ENCODE data around the gene TRDN. TPM values are rescaled to one million over a fixed set of nuclear protein-coding genes. Genes with fewer than 3 reads are reported as not detected.

The TRDN gene
- total RNA-seq, 1 experiment from 2014 or later: 10.4 TPM

DNA sequence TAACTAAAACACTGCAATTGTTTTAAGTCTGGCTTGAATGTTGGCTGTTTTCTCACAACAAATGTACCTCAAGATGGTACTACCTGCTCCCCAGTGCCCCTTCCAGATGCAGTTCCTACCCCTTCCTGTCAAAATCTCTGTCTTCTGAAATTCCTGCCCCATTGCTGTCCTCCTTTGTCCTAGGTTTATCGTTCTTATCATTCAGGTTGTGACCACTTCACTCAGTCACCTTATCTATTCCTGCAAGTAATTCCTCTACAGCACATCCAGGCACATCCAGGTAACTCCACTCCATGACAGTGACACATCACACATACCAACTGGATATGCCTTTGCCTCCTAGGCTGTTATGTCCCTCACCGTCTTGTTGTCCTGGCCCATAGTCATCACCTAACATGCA lies 90.2 kb downstream of the TRDN start:
- no peak overlapping the region; a peak in 2 of 7 replicates for H3K27ac Mint-ChIP-seq
- Histone ChIP-seq H3K23ac (ENCODE audit: insufficient read length, low read depth, low read length) (no peak overlapping the region), H3K4me1 (ENCODE audit: insufficient read depth, low read length) (no peaks in the 10 kb centered on the region), H4K91ac (ENCODE audit: insufficient read length, low read depth, low read length) (no peak overlapping the region), H4K20me1 (ENCODE audit: control insufficient read depth, insufficient read depth, insufficient read length) (no peaks in the 10 kb centered on the region), H2AK5ac (ENCODE audit: insufficient read length, low read length) (no peak overlapping the region), H4K5ac (ENCODE audit: insufficient read length, low read depth, low read length) (no peak overlapping the region), H2AFZ (ENCODE audit: low read length) (no peak overlapping the region), H2BK15ac (ENCODE audit: low read depth, low read length) (no peak overlapping the region), H3K9ac (ENCODE audit: extremely low read depth, insufficient read length, low read length) (no peak overlapping the region), H3K79me2 (ENCODE audit: insufficient read depth, low read length) (no peaks in the 10 kb centered on the region), H2BK12ac (ENCODE audit: insufficient read length, low read depth, low read length) (no peak overlapping the region), H3K14ac (ENCODE audit: insufficient read depth, low read length) (no peak overlapping the region), H4K8ac (replicated peaks; ENCODE audit: insufficient read length, low read depth, low read length) (no peak overlapping the region), H3K4ac (ENCODE audit: low read depth, low read length) (no peak overlapping the region), H3T11ph (ENCODE audit: low read length) (no peak overlapping the region), H2BK20ac (ENCODE audit: low read depth, low read length, poor library complexity, severe bottlenecking) (no peak overlapping the region), H3K23me2 (ENCODE audit: insufficient read length, low read depth, low read length, poor library complexity, severe bottlenecking) (no peaks in the 10 kb centered on the region), H3K18ac (ENCODE audit: insufficient read length, low read depth, low read length) (no peak overlapping the region), H2BK5ac (ENCODE audit: insufficient read length, low read length) (no peak overlapping the region), H3K27me3 (ENCODE audit: insufficient read depth, low read length) (no peaks in the 10 kb centered on the region), H3K4me2 (ENCODE audit: insufficient read depth, insufficient read length, low read length) (no peak overlapping the region), H2BK120ac (ENCODE audit: low read depth, low read length, poor library complexity, severe bottlenecking) (no peak overlapping the region), H3K56ac (ENCODE audit: insufficient read length, low read depth, low read length) (no peak overlapping the region), H3K27ac (ENCODE audit: insufficient read length, low read depth, low read length) (no peak overlapping the region), H3K79me1 (ENCODE audit: insufficient read depth, low read depth, low read length, poor library complexity, severe bottlenecking) (no peaks in the 10 kb centered on the region), H3K9me3 (ENCODE audit: control insufficient read depth, low read depth, low read length) (no peaks in the 10 kb centered on the region)
- no CpG with 5 or more reads among the region's 2 CpGs for WGBS (ENCODE audit: extremely low coverage, insufficient read length, low lambda C conversion rate)
- no peak for TF ChIP-seq CTCF (conservative IDR thresholded peaks at IDR 0.05)
- no peak for DNase-seq
- H3K9me3 Mint-ChIP-seq: no peaks in the 10 kb centered on the region
- H3K4me3 Mint-ChIP-seq: no peak overlapping the region
- no peaks in the 10 kb centered on the region for H3K27me3 Mint-ChIP-seq (ENCODE audit: low read depth)
- H3K4me1 Mint-ChIP-seq: no peaks in the 10 kb centered on the region
- no peaks in the 10 kb centered on the region for H3K36me3 Mint-ChIP-seq (ENCODE audit: insufficient read depth in 1 of 3, low read depth in 3 of 3)
